ENCODE data around the gene WWOX.

Gene WWOX

GRCh38 chr16:78957317-78958100, 858.1 kb downstream of the WWOX start:
- DNase-seq (ENCODE audit: low spot score), result no peak

DNA sequence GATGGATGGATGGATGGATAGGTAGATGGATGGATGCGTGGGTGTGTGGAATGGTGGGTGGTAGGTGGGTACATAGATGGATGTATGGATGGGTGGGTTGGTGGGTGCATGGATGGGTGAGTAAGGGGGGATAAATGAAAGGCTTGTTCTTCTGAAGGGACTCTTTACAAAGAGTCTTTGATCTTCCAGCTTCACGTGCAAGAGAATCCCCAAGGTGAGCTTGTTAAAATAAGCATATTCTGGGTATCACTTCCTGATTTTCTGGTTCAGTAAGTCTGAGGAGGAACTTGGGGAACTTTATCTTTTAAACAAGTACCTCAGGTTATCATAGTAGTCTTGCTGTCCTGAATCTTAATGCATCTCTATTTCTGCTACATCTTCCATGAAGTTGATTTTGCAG, 862.0 kb downstream of the WWOX start:
- no peak for DNase-seq (ENCODE audit: low spot score)

DNA sequence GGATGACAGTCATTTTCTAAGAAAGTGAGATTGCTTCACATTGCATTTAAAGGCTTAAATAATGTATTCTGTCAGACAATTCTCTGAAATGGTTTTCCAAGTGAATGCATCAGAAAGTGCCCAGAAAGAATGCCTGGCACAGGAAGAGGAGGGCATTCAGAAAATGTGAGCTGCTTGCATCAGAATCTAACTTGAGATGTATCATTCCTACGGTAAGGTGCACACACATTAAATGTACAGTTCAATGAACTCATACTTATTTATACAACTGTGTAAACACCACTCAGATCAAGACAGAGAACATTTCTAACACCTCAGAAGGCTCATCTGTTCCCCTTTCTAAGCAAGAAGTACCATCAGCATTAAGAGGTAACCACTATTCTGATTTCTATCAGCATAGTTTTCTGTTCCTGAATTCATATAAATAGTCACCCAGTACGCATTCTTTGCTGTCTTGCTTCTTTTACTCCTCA, 863.0 kb downstream of the WWOX start:
- no peak for DNase-seq (ENCODE audit: low spot score)

GRCh38 chr16:78967948-78968347, 868.5 kb downstream of the WWOX start:
- no peak for DNase-seq (ENCODE audit: low spot score)

GRCh38 chr16:78969721-78970120, 870.3 kb downstream of the WWOX start:
- no peak for DNase-seq (ENCODE audit: low spot score)

DNA sequence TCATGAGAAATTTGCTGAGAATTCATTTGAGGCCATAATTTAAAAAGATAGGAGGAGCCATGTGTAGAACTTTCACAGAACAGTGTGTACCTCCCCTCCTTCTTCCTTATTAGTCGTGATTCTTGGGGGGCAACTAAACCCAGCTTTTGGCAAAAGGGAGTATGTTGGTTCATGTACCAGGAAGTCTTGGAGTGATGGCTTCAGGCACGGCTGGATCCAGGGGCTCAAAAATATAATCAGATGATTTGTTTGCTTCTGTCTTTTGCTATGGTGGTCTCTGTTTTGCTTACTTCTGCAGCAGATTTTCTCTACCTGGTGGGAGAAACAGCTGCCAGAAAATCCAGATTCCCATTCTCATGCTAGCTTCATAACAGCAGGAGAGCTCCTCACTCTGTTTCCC, 871.2 kb downstream of the WWOX start:
- no peak for DNase-seq (ENCODE audit: low spot score)

DNA sequence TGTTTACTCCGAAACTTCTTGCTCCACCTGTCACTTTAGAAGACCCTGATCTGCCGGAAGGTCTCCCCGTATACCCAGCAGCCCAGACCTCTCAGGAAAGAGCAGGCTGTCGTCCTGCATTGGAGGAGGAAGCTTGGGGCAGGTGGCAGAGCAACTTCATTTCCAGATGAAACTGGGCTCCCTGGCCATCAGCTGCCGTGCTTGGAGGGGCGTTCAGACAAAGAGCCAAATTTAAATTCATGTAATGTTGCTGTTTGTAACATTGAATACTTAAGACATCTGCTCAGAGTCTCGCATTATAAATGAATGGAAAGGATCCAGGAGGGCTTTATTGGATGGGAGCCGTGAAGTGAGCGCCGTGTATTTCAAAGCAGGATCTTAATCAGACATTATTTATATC, 872.6 kb downstream of the WWOX start:
- no peak for DNase-seq (ENCODE audit: low spot score)

GRCh38 chr16:78972986-78973385, 873.5 kb downstream of the WWOX start:
- DNase-seq (ENCODE audit: low spot score), result no peak

GRCh38 chr16:78976212-78976611, 876.8 kb downstream of the WWOX start:
- DNase-seq (ENCODE audit: low spot score), result no peak

- DNase-seq (ENCODE audit: low spot score), result no peak
These were observed 881.4 kb downstream of the WWOX start for GRCh38 chr16:78980825-78981224.

- DNase-seq (ENCODE audit: low spot score), result no peak
These were observed 882.8 kb downstream of the WWOX start for GRCh38 chr16:78982096-78982744.

DNA sequence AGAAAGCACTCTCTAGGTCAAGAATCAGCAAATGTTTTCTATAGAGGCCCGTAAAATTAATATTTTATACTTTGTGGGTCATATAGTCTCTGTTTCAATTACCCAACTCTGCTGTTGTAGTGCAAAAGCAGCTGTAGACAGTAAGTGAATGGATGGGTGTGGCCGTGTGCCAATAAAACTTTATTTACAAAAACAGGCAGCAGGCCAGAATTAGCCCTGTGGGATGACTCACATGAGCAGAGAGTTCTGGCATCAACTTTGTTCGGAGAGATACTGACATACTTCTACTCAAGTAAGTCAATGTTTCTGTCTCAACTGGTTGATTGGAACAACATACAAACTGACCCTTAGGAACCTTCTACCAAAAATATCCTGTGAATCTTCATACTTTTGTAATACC, 884.9 kb downstream of the WWOX start:
- DNase-seq (ENCODE audit: low spot score), result no peak

- DNase-seq (ENCODE audit: low spot score), result no peak
These were observed 885.5 kb downstream of the WWOX start for GRCh38 chr16:78984887-78985464.

GRCh38 chr16:78985716-78986605, 886.5 kb downstream of the WWOX start:
- no peak for DNase-seq (ENCODE audit: low spot score)

DNA sequence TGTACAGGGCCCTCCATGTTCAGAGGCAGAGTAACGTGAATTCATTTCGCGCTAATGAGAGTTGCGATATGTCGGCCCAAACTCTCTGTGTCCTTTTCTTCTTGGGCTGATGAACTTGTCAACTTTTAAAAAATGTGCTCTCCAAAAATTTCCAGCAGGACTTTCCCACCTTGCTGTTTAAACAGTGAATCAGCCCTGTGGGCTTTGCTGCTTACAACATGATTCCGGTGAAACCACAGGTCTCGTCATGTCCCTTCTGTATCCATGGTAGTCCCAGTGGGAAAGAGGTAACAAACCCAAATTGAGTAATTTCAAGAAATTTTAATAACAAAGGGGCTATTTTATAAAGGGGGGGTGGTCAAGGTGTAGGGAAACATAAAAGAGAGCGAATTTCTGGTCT, 888.2 kb downstream of the WWOX start:
- DNase-seq (ENCODE audit: low spot score), result no peak

DNA sequence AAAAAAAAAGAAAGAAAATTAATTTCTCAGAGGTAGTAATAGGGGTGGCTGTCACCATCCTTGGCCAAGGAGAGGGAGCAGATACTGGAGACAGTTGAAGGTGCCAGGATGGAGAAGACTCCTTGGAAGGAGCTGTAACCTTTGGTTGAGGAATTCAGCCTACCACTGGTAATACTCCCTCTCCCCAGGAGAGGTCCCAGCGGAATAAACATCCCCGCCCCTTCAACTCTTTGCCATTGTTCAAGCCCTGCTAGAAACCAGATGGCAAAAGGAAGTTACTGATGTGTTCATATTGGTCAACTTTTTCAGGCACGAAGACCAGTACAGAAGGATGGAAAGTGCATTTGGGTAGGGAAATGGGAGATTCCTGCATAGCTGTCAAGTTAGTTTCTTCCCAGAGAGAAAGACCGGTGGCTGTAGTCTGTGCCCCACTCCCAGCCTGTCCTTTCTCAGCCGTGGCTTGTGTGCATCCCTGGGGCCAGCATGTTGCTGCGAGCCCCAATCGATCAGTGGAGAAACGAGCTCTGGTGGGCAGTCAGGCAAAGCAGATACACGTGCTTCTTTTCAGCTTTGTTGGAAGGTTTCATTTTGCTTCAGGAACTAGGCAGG, 889.0 kb downstream of the WWOX start:
- no peak for DNase-seq (ENCODE audit: low spot score)

GRCh38 chr16:78990309-78990701, 890.9 kb downstream of the WWOX start:
- DNase-seq (ENCODE audit: low spot score), result no peak

GRCh38 chr16:78992001-78992400, 892.5 kb downstream of the WWOX start:
- no peak for DNase-seq (ENCODE audit: low spot score)

DNA sequence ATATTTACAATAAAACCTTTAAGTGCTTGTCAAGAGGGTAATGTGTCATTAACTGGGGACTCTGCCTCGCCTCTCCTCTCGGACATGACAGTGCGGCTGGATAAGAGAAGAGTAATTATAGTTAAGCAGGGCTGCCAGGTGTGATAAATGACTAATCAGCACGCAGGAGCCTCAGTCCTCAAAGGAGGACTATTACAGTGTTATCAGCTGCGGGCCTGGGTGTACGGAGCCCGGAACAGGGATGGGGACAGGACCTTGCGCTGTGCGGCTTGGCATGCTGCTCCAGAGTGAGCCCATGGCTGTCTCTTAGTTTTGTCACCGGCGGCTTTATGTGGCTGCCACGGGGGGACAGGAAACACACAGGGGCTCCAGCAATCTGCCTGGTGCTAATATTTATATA, 893.9 kb downstream of the WWOX start:
- DNase-seq (ENCODE audit: low spot score), result no peak

- no peak for DNase-seq (ENCODE audit: low spot score)
These were observed 894.8 kb downstream of the WWOX start for GRCh38 chr16:78994135-78994745.

GRCh38 chr16:78995441-78995840, 896.0 kb downstream of the WWOX start:
- no peak for DNase-seq (ENCODE audit: low spot score)
